H9 (cell line): ENCODE measurements around the gene CMC4. TPM values are rescaled to one million over a fixed set of nuclear protein-coding genes. Genes with fewer than 3 reads are reported as not detected.

Experiments used
- DNase-seq: peaks from one replicate; pipeline ENCODE4 v3.0.0-alpha.2; 2017
- H2AFZ ChIP-seq: one replicate; pipeline ENCODE4 v1.6.1; 2013; ENCODE audit warnings: mild to moderate bottlenecking, low read length, control low read depth, moderate library complexity
- H2AK5ac ChIP-seq: 2 replicates; pipeline ENCODE4 v1.6.1; 2013; ENCODE audit warnings: low read length, control low read depth, mixed read lengths; ENCODE audit not compliant: insufficient read length
- H2BK120ac ChIP-seq: one replicate; pipeline ENCODE4 v1.6.1; 2013; ENCODE audit warnings: low read depth, mild to moderate bottlenecking, low read length, control low read depth, inconsistent platforms; ENCODE audit not compliant: poor library complexity, severe bottlenecking
- H2BK12ac ChIP-seq: 2 replicates; pipeline ENCODE4 v1.6.1; 2013; ENCODE audit warnings: low read length, control low read depth, mixed read lengths, low read depth; ENCODE audit not compliant: insufficient read length
- H2BK15ac ChIP-seq: 2 replicates; pipeline ENCODE4 v1.6.1; 2013; ENCODE audit warnings: low read depth, low read length, control low read depth
- H2BK20ac ChIP-seq: one replicate; pipeline ENCODE4 v1.6.1; 2013; ENCODE audit warnings: low read depth, mild to moderate bottlenecking, low read length, control low read depth, inconsistent platforms; ENCODE audit not compliant: poor library complexity, severe bottlenecking
- H2BK5ac ChIP-seq: 2 replicates; pipeline ENCODE4 v1.6.1; 2013; ENCODE audit warnings: low read length, control low read depth, mixed read lengths; ENCODE audit not compliant: insufficient read length
- H3K14ac ChIP-seq: 2 replicates; pipeline ENCODE4 v1.6.1; 2013; ENCODE audit warnings: low read length, control low read depth; ENCODE audit not compliant: insufficient read depth
- H3K18ac ChIP-seq: 2 replicates; pipeline ENCODE4 v1.6.1; 2013; ENCODE audit warnings: low read depth, mild to moderate bottlenecking, mixed read lengths, low read length, control low read depth; ENCODE audit not compliant: insufficient read length
- H3K23ac ChIP-seq: 2 replicates; pipeline ENCODE4 v1.6.1; 2013; ENCODE audit warnings: low read length, control low read depth, mixed read lengths, low read depth; ENCODE audit not compliant: insufficient read length
- H3K23me2 ChIP-seq: 2 replicates; pipeline ENCODE4 v1.6.1; 2013; ENCODE audit warnings: low read depth, mild to moderate bottlenecking, mixed read lengths, low read length, control low read depth; ENCODE audit not compliant: insufficient read length, poor library complexity, severe bottlenecking
- H3K27ac ChIP-seq: 2 replicates; pipeline ENCODE4 v1.5.1; 2013; ENCODE audit warnings: low read length, control low read depth, mixed read lengths, low read depth; ENCODE audit not compliant: insufficient read length
- H3K27me3 ChIP-seq: 2 replicates; pipeline ENCODE4 v1.6.1; 2013; ENCODE audit warnings: low read length, control low read depth, inconsistent platforms; ENCODE audit not compliant: insufficient read depth
- H3K4ac ChIP-seq: 2 replicates; pipeline ENCODE4 v1.6.1; 2013; ENCODE audit warnings: low read depth, mild to moderate bottlenecking, control low read depth, inconsistent platforms, low read length, moderate library complexity
- H3K4me1 ChIP-seq: 2 replicates; pipeline ENCODE4 v1.6.1; 2013; ENCODE audit warnings: low read length, control low read depth, inconsistent platforms; ENCODE audit not compliant: insufficient read depth
- H3K4me2 ChIP-seq: 2 replicates; pipeline ENCODE4 v1.6.1; 2013; ENCODE audit warnings: low read length, control low read depth, mixed read lengths; ENCODE audit not compliant: insufficient read length, insufficient read depth
- H3K56ac ChIP-seq: 2 replicates; pipeline ENCODE4 v1.6.1; 2013; ENCODE audit warnings: low read depth, mild to moderate bottlenecking, mixed read lengths, low read length, control low read depth; ENCODE audit not compliant: insufficient read length
- H3K79me1 ChIP-seq: 2 replicates; pipeline ENCODE4 v1.6.1; 2013; ENCODE audit warnings: low read depth, mild to moderate bottlenecking, moderate library complexity, low read length, control low read depth, inconsistent platforms; ENCODE audit not compliant: insufficient read depth, poor library complexity, severe bottlenecking
- H3K79me2 ChIP-seq: 2 replicates; pipeline ENCODE4 v1.6.1; 2013; ENCODE audit warnings: low read length, control low read depth, inconsistent platforms; ENCODE audit not compliant: insufficient read depth
- H3K9ac ChIP-seq: 2 replicates; pipeline ENCODE4 v1.6.1; 2013; ENCODE audit warnings: low read length, control low read depth, mixed read lengths; ENCODE audit not compliant: insufficient read length; ENCODE audit errors: extremely low read depth
- H3K9me3 ChIP-seq: one replicate; pipeline ENCODE4 v1.6.1; 2013; ENCODE audit warnings: low read depth, low read length, inconsistent platforms; ENCODE audit not compliant: control insufficient read depth
- H3T11ph ChIP-seq: one replicate; pipeline ENCODE4 v1.6.1; 2013; ENCODE audit warnings: mild to moderate bottlenecking, low read length, control low read depth, inconsistent platforms
- H4K20me1 ChIP-seq: one replicate; pipeline ENCODE4 v1.6.1; 2013; ENCODE audit not compliant: control insufficient read depth, insufficient read length, insufficient read depth
- H4K5ac ChIP-seq: 2 replicates; pipeline ENCODE4 v1.6.1; 2013; ENCODE audit warnings: low read depth, mild to moderate bottlenecking, mixed read lengths, low read length, control low read depth; ENCODE audit not compliant: insufficient read length
- H4K8ac ChIP-seq: replicated peaks from 2 replicates; pipeline ENCODE4 v1.6.1; 2013; ENCODE audit warnings: low read length, control low read depth, mixed read lengths, low read depth; ENCODE audit not compliant: insufficient read length
- H4K91ac ChIP-seq: 2 replicates; pipeline ENCODE4 v1.6.1; 2013; ENCODE audit warnings: low read depth, mild to moderate bottlenecking, moderate library complexity, mixed read lengths, low read length, control low read depth; ENCODE audit not compliant: insufficient read length
- H3K27ac Mint-ChIP-seq, 3 experiments: 2 replicates in 2 of 3; 3 replicates in 1 of 3; pipeline ENCODE4 v1.8.0; 2020 to 2021; ENCODE audit warnings: mixed read lengths in 3 of 3, mild to moderate bottlenecking in 1 of 3, moderate library complexity in 1 of 3
- H3K27me3 Mint-ChIP-seq: 2 replicates; pipeline ENCODE4 v1.8.0; 2021; ENCODE audit warnings: low read depth, mild to moderate bottlenecking, moderate library complexity, mixed read lengths
- H3K36me3 Mint-ChIP-seq, 3 experiments: 2 replicates in 2 of 3; 3 replicates in 1 of 3; pipeline ENCODE4 v1.8.0; 2020 to 2021; ENCODE audit warnings: low read depth in 3 of 3, mixed read lengths in 3 of 3; ENCODE audit not compliant: insufficient read depth in 1 of 3
- H3K4me1 Mint-ChIP-seq, 2 experiments: 2 replicates each; pipeline ENCODE4 v1.8.0; 2020; ENCODE audit warnings: mixed read lengths in 2 of 2
- H3K4me3 Mint-ChIP-seq, 2 experiments: 2 replicates in 1 of 2; 3 replicates in 1 of 2; pipeline ENCODE4 v1.8.0; 2020 to 2021; ENCODE audit warnings: mild to moderate bottlenecking in 2 of 2, mixed read lengths in 2 of 2, moderate library complexity in 1 of 2
- H3K9me3 Mint-ChIP-seq, 2 experiments: 2 replicates in 1 of 2; 3 replicates in 1 of 2; pipeline ENCODE4 v1.8.0; 2020; ENCODE audit warnings: mild to moderate bottlenecking in 2 of 2, mixed read lengths in 2 of 2, moderate library complexity in 1 of 2
- CTCF ChIP-seq: fragments of 200-600 bp; sonication (generic); conservative IDR thresholded peaks from 3 replicates; pipeline ENCODE4 v1.8.0; 2021; ENCODE audit warnings: antibody characterized with exemption, mild to moderate bottlenecking
- WGBS: extraction: QIAGEN DNeasy Blood & Tissue Kit; methylation state at CpG from one replicate; pipeline ENCODE4 v1.1.7; 2013; ENCODE audit warnings: missing lambda C conversion rate, low lambda C conversion rate, mixed read lengths; ENCODE audit not compliant: insufficient read length; ENCODE audit errors: extremely low coverage; 5-methylcytosine and 5-hydroxymethylcytosine counted together
- total RNA-seq: library from RNA; stranded (reverse); gene quantifications from 2 replicates; pipeline ENCODE4 v1.2.1, GENCODE V29; 2021

CMC4 gene
- total RNA-seq, 1 experiment from 2014 or later, result 6.2 TPM

DNA sequence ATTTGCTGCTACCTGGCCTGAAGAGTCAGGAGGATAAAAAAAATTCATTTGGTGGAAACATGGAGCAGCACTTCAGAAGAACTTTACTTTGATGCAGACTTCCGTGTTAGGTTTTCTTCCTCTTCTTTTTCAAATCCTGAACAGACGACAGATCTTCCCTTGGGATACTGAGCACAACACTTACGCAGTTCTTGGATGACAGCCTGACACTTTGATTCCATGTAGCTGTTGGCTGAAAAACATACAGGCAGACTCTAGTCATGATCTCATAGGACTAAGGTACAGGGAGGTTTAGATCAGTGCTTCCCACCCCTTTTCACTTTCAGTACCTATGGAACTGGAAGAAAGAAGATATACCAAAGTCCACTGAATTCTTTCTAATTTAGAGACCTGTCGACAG, 9.2 kb downstream of the CMC4 start:
- H4K5ac ChIP-seq, result no peak overlapping the region
- H3K27ac Mint-ChIP-seq, result no peak overlapping the region
- H3K4me1 Mint-ChIP-seq, result 0 out of 4 replicates have a peak, but pooled peaks cover 0 to 4% of the 10 kb centered on the region in 2 experiments
- H3K79me1 ChIP-seq, result no peaks in the 10 kb centered on the region
- no peak overlapping the region for H2BK12ac ChIP-seq
- no peak overlapping the region for H3T11ph ChIP-seq
- no peak overlapping the region for H3K27ac ChIP-seq
- no peak overlapping the region for H4K91ac ChIP-seq
- no peak overlapping the region for H3K56ac ChIP-seq
- H3K79me2 ChIP-seq, result no peaks in the 10 kb centered on the region
- no peak overlapping the region for H4K8ac ChIP-seq
- H3K4ac ChIP-seq, result no peak overlapping the region
- no CpG with 5 or more reads among the region's 4 CpGs for WGBS
- H3K23ac ChIP-seq, result no peak overlapping the region
- H3K9me3 Mint-ChIP-seq, result peaks cover 44 to 50% of the 10 kb centered on the region in 2 experiments
- H2BK15ac ChIP-seq, result no peak overlapping the region
- no peak overlapping the region for H3K9ac ChIP-seq
- H2AFZ ChIP-seq, result no peak overlapping the region
- peaks cover 0 to 12% (median 1%) of the 10 kb centered on the region in 3 experiments; a peak in 3 of 7 replicates for H3K36me3 Mint-ChIP-seq
- no peak overlapping the region for H3K4me3 Mint-ChIP-seq
- H3K18ac ChIP-seq, result no peak overlapping the region
- H3K27me3 ChIP-seq, result no peaks in the 10 kb centered on the region
- H2BK120ac ChIP-seq, result no peak overlapping the region
- H2AK5ac ChIP-seq, result no peak overlapping the region
- no peak overlapping the region for H2BK5ac ChIP-seq
- H2BK20ac ChIP-seq, result no peak overlapping the region
- DNase-seq, result no peak
- no peaks in the 10 kb centered on the region for H3K27me3 Mint-ChIP-seq
- H4K20me1 ChIP-seq, result no peaks in the 10 kb centered on the region
- no peaks in the 10 kb centered on the region for H3K4me1 ChIP-seq
- H3K14ac ChIP-seq, result no peak overlapping the region
- peaks cover 21% of the 10 kb centered on the region for H3K9me3 ChIP-seq
- no peak for TF ChIP-seq CTCF
- no peak overlapping the region for H3K4me2 ChIP-seq
- no peaks in the 10 kb centered on the region for H3K23me2 ChIP-seq
